HG02642 (cell line): Measurements from ENCODE around the gene PCDHGC3.

Experiments
- ATAC-seq: cut with Tn5 transposase; IDR thresholded peaks from one replicate; pipeline ENCODE4 v1.9.1; 2021; ENCODE audit warnings: mild to moderate bottlenecking; ENCODE audit not compliant: unreplicated experiment, poor library complexity

Gene PCDHGC3

DNA sequence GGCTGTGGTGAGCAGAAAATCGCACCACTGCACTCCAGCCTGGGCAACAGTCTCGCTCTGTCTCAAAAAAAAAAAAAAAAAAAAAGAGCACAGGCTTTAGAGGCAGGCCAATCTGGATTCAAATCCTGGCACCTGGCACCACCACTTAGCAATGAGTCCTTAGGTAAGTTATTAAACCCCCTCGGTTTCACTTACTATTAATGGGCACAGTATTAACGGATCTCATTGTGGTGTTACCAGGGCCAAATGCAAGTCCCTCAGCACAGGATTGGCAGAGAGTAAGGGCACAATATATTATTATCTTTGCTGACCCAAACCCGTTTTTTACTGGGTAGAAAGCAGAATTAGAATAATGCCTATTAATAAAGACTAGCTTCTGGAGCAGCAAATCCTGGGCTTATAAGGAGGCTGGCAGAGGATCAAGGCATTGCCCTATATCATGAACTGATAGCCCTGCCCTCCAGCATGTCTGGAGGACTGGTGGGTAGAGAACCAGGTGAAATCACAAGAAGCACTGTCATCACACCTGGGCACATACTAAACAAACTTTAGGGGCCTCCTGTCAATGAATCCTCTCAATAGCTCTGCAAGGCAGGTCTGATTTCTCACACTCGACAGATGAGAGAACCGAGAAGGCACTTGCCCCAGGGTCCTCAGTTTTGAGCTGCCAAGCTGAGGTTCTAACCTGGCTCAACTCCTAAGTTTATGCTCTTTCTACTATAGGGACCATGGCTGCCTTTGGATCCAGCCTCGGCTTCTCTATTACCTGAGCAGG is 30.8 kb downstream of the PCDHGC3 start:
- ATAC-seq = no peak

DNA sequence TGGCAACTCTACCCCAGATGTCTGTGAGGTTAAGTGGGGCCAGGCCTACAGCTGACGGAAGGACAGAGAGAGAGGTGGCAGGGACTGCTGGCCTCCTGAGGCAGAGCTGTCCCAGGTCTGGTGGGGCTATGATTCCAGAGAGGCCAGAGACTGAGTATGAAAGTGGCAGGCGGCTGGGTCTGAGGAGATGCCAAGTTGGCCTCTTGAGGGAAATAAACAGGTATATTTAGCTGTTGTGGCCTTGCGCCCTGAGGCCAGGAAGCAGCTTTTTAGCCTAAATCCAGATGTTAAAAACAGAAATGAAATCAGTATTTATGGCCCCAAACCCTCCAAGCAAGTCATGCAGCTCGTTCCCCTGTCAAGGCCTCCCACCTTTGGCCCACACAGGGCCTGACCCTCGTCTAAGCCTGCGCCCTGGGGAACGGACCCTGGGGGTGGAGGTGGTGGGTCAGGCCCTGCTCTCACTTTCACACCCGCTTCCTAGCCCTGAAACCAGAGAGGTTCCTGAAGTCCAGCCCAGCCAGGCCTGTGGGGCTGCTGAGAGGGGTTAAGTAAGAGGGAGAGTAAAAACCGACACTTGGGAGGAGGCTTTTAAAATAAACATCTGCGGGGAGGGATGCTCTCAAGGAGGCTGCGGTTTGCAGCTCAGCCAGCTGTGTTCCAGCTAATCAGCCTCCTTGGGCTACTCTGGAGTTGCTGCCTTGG is 31.8 kb downstream of the PCDHGC3 start:
- ATAC-seq = peak; percentile 32

DNA sequence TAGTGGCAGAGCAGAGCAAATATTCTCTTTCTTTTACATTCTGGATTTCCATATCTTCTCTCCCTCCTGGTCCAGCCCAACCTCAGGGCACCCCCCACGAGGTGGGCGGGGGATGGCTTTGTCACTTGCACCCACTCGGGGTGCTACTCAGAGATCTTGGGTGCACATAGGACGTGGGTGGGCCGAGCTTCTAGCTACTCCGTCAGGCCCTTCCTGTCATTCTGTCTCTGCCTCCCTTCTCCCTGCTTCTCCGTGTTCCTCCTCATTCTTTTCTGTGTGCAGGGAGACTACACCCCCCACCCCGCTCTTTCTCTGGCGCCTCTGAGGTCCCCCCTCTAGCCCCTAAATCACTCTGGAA is 32.7 kb downstream of the PCDHGC3 start:
- ATAC-seq = no peak

DNA sequence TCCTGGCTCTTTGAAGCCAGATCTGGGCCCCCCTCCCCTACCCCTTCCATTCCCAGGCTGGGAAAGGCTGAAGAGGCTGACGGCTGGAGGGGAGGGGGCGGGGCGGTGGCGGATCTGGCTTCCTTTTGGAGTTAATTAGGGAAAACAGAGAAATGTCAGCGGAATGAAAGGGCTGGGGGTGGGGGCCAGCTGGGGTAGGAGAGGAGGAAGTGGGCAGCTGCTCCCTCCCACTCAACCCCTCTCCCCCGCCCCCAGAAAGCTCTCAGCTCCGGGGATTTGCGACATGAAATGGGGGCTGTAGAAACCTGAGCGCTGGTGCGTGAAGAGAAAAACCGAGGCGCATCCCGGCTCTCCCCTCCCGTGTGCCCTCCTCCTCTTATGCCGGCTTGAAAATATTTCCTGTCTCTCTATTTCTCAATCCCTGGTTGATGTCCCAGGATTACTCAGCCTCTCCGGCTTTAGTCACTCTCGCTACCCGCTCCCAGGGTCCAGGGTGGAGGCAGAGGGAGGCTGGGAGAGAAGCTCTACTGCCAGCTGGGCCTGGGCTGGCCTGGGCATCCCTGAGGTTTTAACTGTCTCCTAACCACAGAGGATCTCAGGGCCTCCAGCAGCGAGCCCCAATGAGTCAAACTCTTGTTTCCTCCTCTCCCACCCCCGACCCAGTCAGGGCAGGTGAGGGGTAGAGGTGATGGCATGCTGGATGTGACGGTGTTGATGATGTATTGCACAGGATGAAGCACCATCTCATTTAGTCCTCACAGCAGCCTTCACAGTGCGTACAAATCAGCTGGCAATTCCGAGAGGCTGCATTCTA is 33.2 kb downstream of the PCDHGC3 start:
- no peak for ATAC-seq

DNA sequence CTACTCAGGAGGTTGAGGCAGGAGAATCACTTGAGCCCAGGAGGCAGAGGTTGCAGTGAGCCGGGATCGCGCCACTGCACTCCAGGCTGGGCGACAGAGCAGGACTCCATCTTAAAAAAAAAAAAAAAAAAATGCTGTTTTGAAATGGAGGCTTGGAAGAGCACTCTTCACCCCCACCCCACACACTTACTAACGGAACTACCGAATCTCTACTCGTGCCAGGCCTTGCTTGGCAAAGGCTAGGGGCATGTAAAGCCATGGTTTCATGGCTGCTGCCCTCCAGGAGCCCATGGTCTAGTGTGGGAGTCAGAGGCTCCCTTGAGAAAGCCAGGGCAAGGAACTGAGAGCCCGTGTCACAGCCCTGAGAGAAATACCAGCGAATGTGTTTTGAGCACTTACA is 34.4 kb downstream of the PCDHGC3 start:
- ATAC-seq = no peak

DNA sequence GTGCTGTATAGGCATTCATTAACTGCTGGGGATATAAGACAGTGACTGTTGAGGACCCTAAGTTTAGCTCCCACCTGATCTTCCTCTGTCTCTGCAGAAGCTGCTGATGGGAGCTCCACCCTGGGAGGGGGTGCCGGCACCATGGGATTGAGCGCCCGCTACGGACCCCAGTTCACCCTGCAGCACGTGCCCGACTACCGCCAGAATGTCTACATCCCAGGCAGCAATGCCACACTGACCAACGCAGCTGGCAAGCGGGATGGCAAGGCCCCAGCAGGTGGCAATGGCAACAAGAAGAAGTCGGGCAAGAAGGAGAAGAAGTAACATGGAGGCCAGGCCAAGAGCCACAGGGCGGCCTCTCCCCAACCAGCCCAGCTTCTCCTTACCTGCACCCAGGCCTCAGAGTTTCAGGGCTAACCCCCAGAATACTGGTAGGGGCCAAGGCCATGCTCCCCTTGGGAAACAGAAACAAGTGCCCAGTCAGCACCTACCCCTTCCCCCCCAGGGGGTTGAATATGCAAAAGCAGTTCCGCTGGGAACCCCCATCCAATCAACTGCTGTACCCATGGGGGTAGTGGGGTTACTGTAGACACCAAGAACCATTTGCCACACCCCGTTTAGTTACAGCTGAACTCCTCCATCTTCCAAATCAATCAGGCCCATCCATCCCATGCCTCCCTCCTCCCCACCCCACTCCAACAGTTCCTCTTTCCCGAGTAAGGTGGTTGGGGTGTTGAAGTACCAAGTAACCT is 35.3 kb downstream of the PCDHGC3 start:
- peak; percentile 39 for ATAC-seq

DNA sequence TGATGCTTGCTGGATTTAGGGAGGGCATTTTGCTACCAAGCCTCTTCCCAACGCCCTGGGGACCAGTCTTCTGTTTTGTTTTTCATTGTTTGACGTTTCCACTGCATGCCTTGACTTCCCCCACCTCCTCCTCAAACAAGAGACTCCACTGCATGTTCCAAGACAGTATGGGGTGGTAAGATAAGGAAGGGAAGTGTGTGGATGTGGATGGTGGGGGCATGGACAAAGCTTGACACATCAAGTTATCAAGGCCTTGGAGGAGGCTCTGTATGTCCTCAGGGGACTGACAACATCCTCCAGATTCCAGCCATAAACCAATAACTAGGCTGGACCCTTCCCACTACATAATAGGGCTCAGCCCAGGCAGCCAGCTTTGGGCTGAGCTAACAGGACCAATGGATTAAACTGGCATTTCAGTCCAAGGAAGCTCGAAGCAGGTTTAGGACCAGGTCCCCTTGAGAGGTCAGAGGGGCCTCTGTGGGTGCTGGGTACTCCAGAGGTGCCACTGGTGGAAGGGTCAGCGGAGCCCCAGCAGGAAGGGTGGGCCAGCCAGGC is 36.1 kb downstream of the PCDHGC3 start:
- no peak for ATAC-seq

DNA sequence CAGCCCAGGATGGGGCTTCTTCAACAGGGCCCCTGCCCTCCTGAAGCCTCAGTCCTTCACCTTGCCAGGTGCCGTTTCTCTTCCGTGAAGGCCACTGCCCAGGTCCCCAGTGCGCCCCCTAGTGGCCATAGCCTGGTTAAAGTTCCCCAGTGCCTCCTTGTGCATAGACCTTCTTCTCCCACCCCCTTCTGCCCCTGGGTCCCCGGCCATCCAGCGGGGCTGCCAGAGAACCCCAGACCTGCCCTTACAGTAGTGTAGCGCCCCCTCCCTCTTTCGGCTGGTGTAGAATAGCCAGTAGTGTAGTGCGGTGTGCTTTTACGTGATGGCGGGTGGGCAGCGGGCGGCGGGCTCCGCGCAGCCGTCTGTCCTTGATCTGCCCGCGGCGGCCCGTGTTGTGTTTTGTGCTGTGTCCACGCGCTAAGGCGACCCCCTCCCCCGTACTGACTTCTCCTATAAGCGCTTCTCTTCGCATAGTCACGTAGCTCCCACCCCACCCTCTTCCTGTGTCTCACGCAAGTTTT is 36.7 kb downstream of the PCDHGC3 start:
- ATAC-seq = peak; percentile 17

DNA sequence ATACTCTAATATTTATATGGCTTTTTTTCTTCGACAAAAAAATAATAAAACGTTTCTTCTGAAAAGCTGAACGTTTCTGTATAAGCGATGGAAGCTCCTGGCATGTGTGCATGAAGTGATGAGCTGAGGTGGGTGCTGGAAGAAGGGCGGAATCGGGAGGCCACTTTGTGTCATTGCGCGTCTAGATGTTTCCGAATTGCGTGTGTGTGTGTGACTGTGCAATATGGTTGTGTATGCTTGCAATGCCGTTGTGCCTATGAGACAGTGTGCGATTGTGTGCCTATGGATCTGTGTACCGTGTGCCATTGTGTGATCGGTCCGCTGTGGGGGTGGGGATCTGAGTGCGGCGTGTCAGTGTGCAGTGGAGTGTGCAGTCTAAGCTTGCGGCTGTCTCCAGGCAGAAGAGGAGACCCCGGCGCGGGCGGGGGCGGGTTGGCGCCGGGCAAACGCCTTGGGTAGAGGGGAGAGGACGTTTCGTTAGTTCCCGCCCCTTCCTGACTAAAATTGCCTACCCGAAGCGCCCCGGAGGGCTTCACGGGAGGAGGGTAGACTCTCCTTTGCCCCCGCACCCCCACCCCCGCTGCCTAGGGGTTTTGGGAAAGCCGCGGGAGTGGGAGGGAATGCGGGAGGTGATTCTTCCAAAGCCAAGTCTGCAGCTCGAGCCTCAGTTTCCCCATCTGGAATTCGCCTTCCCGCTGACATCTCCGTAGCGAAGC is 37.3 kb downstream of the PCDHGC3 start:
- no peak for ATAC-seq

DNA sequence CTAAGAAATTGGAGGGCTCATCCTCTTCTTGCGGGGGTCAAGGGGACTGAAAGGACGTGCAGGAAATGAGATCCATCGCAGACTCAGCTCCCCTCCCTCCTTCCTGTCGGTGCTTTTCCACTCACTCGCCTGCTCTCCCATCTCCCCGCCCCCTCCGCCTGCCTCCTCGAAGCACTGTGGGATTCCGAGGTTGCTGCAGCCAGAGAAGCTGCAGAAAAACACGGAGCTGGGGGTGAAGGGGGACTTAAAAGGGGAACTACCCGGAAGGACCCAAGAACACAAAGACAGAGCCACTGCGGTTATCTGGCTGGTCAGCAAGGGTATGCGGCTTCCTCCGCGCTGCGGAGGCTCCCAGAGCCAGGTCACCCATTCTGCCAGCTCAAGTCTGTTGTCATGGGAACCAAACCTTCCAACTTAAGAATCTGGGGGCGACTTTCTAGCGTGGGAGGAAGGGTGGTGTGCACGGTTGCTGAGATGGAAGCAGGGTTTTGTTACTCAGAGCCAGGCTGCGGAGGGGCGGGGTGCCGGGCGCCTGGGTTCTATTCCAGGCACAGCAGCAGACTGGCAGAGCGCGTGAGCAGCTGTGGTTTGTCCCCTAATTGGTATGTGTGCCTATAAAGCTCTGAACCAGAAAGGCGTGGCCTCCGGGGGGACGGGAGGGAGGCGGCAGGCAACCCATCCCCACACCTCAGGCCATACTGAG is 38.0 kb downstream of the PCDHGC3 start:
- ATAC-seq = peak; percentile 34

DNA sequence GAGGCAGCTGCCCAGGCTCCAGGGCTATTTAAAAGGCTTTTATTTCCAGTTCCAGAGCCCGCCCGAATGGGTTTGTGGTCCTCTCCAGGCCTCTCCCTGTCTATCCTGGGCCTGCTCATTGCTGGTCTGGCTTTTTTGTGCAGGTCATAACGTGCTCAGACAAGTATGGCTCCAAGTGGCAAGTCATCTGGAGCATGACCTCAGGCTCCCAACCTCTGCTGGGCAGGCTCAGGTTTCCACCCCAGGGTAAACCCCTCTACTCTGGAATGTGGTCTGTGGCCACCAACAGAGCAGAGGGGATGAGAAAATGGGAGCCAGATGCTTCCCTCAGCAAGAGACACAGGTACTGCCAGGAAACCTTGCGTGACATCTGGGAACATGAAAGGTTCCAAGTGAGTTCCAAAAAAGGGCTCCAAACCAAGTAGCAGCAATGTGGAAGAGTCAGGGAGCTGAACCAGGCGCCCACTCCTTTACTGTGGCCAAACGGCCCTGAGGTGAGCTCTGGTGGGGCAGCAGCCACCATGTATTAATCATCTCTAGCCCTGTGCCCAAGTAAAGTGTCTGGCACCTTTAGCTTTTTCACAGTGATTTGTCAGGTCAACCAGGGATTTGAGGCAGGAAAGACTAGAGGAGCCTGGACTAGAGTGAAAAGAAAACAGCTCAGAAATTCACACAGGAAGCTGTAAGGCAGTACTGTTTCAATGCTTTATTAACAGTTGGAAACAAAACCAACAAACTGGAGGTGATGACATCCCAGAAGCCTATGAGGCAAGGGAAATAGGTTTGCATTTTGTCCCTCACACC is 38.8 kb downstream of the PCDHGC3 start:
- peak; percentile 4 for ATAC-seq

DNA sequence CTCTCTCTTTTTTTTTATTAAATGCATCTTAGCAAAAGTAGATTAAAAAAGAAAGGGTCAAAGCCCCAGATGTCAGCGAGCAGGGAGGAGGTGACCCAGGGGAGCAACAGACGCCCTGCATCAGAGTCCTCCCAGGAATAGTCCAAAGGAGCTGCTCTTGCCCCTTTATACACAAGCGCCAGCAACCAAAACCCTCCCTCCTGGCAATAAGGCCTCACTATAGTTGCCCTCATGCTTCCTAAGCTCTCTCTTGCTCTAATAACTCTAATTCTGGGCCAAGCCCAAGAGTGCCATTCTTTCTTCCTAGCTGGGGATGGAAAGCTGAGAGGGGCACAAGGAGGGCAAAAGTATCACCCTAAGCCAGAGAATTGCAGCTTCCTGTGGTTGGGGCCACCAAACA is 39.4 kb downstream of the PCDHGC3 start:
- no peak for ATAC-seq

DNA sequence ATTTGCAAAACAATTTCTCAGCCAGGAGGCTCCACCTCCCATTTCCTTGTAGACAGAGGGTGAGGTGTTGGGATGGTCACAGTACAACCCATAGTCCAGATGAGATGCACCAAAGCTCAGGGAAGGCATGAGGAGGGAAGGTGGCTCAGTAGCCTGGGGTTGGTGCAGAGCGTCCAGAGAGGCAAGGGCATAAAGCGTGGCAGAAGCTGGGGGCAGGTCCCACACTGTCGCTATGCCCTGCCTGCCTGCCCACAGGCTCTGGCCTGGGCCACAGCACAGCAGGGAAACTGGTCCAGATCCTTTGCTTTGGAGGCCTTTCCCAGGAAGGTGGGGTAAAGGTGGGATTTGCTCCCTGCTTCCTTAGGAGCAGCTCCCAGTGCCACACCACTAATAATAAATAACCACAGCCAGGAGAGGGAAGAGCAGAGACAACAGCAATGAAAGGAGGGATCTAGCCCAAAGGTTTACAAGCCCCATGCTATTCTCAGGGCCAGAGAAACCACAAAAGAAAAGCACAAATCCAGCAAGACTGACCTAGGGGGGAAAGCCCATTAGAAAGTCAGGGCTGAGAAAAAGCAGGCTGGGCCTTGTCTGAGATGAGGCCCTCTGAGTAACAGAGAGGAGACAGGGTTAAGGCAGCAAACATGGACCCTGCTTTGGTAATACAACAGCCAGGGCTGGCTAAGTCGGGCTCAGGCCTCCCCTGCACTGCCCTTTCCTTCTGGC is 40.3 kb downstream of the PCDHGC3 start:
- no peak for ATAC-seq

DNA sequence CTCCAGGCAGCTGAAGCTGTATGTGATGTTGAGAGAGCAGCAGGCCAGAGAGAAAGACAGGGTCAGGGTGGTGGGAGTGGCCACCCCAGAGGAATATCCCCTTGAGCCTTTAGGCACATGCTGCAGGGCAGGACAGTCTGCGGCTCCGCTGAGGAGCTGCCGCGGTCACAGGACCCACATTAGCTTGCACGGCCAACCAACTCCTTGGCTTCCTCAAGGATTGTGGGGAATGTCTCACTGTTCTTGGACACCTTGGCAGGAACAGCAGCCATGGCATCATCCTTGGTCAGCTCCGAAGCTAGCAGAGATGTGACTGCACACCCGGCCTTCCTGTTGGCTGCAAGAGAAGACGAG is 40.9 kb downstream of the PCDHGC3 start:
- ATAC-seq = no peak

DNA sequence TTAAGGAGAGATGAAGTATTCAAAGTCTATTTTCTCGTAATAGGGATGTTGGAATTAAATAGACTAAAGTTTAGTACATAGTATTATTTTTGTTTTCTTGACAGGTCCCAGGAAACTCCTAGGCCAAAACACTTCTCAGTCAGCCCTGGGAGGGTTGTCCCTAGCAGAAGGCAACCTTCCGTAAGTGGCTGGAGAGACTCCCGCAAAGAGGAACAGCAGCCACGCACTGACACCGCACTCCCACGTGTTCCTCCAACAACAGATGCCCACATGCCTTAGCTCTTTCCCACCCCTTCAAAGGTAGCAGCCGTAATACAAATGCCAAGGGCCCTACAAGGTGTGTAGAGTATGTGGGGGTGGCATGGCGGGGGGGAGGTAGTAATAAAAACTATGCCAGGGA is 41.5 kb downstream of the PCDHGC3 start:
- no peak for ATAC-seq

DNA sequence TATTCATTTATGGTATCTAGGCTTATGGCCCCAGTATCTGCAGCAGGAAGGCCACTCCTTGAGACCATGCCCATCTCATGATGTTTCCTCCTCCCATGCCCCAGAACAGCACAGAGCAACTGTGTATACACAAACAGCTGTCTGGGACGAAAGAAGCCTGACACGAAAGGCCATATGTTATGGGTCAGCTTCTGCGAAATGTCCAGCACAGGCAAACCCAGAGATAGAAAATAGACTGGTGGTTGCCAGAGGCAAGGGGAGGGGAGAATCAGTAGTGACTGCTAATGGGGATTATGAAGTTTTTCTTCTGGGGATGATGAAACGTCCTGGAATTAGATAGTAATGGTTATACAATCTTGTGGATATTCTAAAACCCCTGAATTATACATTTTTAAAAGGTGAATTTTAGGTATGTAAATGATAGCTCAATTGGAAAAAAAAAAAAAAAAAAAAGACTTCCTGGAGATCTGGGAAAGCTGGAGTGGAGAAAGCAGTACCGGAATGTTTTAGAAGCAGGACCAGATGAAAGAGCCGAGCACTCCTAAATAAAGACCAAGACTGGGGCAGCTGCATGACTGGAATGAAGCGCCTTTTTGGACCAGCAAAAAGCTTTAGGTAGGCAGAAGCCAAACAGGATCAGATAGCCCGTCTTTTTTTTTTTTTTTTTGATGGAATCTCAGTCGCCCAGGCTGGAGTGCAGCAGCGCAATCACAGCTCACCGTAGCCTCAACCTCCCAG is 42.3 kb downstream of the PCDHGC3 start:
- ATAC-seq = no peak

DNA sequence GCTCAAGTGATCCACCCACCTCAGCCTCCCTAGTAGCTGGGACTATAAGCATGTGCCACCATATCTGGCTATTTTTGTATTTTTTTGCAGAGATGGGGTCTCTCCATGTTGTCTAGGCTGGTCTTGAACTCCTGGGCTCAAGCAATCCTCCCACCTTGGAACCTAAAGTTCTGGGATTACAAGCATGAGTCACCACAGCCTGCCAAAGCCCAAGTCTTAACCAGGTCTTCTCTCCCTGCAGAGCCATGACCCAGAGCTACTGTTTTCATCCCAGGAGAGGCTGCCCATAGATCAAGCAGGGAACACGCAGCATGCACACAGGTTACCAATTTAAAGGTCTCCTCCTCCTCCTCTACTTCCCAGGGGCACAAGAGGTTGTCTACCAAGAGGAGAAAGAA is 42.9 kb downstream of the PCDHGC3 start:
- no peak for ATAC-seq
